ENCODE data around the gene PCCA.

DNA sequence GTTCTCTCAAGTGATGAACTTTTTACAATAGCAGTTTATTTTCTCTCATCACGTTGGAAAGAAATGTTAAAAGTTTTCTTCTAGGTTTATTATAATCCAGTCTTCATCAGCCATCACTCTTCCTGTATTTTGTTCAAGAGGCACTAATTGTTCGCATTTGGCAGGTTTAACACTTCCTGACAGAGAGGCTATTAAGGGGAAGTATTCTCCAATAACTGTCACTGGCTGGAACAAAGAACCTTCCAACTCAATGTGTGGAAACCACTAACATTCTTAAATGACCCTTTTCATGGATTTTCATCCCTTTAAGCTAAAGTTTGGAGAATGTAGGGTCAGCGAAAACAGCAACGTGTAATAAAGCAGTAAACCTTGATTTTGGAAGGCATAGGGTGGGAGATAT lies 145.1 kb downstream of the PCCA start:
- TF ChIP-seq POLR2A (IDR thresholded peaks at IDR 0.05) (no peak), POLR2AphosphoS5 (IDR thresholded peaks at IDR 0.05) (no peak)

All from prostate gland (tissue), 1 donor.